ENCODE data around the gene SIGLEC12.

SIGLEC12 gene

DNA sequence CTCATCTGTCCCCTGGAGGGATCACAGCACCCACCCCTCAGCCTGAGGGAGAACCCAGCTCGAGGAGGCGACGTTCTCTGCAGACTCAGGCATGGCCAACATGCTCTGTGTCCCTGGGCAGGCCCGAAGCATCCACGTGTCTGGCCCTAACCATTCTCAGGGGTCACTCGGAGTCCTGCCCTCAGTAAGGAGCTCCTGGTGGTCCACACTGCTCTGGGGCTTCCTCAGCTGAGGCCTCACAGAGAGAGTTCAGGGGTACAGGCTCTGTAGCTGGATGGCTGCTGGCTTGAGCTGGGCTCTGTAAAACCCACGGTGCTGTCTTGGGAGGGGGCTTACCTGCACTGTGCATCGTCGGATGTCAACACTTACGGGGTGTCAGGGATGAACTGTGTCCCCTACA, 38.9 kb downstream of the SIGLEC12 start:
- no peak overlapping the region for H3K27ac ChIP-seq
- TF ChIP-seq, protein P1, sequence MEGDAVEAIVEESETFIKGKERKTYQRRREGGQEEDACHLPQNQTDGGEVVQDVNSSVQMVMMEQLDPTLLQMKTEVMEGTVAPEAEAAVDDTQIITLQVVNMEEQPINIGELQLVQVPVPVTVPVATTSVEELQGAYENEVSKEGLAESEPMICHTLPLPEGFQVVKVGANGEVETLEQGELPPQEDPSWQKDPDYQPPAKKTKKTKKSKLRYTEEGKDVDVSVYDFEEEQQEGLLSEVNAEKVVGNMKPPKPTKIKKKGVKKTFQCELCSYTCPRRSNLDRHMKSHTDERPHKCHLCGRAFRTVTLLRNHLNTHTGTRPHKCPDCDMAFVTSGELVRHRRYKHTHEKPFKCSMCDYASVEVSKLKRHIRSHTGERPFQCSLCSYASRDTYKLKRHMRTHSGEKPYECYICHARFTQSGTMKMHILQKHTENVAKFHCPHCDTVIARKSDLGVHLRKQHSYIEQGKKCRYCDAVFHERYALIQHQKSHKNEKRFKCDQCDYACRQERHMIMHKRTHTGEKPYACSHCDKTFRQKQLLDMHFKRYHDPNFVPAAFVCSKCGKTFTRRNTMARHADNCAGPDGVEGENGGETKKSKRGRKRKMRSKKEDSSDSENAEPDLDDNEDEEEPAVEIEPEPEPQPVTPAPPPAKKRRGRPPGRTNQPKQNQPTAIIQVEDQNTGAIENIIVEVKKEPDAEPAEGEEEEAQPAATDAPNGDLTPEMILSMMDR (conservative IDR thresholded peaks at IDR 0.05; ENCODE audit: low read depth), result no peak
- POLR2A ChIA-PET (ENCODE audit: low non-redundant PET), result no interaction called here
- no peak for DNase-seq (ENCODE audit: low spot score)
- CTCF ChIA-PET, result interaction anchor here (0.6 kb wide), 1 partner anchor 11 kb away, joined by 4 read pairs; no protein-coding TSS in a partner anchor

DNA sequence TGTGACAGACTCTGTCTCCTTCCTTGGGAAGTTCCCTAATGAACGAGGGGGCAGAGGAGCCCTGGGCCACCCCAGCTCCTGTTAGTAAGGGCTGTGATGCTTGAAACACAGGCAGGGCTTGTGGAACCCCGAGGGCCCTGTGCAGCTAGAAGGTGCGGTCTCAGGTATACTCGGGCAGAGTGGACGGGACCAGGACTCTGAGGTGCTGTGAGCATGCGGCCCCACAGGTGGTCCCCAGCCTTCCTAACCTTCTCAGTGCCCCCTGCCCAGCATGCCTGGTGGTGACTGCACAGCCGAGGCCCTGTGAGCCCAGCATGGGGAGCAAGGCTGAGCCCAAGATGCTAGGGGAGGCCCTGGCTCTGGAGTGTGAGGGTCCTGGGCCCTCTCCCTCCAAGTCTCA, 39.3 kb downstream of the SIGLEC12 start:
- TF ChIP-seq, protein P1 (conservative IDR thresholded peaks at IDR 0.05; ENCODE audit: low read depth), result no peak
- H3K27ac ChIP-seq, result no peak overlapping the region
- CTCF ChIA-PET, result interaction anchor here (0.6 kb wide), 1 partner anchor 11 kb away, joined by 4 read pairs; no protein-coding TSS in a partner anchor
- POLR2A ChIA-PET (ENCODE audit: low non-redundant PET), result no interaction called here
- no peak for DNase-seq (ENCODE audit: low spot score)

DNA sequence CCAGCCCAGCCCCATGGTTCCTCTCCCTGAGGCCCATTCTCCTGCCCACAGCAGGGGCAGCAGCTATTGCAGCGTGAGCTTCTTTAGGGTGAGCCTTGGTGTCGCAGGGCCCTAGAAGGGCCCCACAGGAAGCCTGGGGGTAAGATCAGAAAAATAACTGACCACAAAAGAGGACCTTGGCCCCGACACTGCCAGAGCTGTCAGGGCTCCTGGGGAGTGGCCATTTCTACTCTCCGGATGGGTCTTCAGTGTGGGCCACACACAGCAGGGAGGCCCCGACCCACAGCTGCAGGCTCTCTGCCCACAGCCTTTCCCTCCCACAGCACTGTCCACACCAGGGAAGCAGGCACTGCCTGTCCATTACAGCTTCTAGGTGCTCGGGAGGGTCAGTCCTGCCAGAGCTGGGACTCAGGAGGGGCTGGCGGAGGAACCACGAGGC, 39.9 kb downstream of the SIGLEC12 start:
- POLR2A ChIA-PET (ENCODE audit: low non-redundant PET), result no interaction called here
- CTCF ChIA-PET, result no interaction called here
- TF ChIP-seq, protein P1 (conservative IDR thresholded peaks at IDR 0.05; ENCODE audit: low read depth), result no peak
- no peak overlapping the region for H3K27ac ChIP-seq
- no peak for DNase-seq (ENCODE audit: low spot score)

DNA sequence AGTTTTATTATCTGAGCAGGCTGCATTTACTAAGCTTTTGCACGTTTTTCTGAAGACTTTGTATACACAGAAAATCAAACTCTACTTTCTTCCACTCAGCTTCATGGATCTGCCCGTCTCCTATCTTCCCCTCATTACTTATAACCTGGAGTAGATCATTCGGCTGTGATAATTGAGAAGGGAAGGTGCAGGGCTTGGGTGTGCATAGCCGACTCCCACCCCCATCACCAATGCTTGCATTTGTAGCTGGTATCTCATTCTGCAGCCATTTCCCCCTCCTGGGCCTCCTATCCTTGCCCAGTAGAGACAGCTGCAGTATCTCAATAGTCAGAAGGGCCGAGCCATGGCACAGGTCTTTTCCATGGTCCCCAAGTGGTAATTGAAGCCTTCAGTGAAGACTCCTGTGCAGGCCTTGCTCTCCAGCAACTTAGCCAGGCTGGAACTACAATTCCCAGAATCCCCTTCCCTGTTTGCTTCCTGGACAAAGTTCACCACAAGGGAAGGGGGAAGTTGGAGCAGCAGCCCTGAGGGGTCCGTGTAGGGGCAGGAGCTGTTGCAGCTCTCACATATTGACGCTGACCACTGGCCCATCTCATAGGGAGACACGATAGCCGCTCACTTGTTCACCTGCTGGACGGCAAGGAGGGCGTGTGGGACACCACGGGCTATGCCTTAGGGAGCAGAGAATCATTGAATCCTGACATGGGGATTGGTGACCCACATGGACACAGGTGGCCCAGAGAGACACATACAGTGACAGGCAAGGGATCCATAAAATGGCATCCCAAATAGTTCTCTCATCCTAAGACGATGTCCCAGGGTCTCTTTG, 41.2 kb downstream of the SIGLEC12 start:
- no peak for DNase-seq (ENCODE audit: low spot score)

DNA sequence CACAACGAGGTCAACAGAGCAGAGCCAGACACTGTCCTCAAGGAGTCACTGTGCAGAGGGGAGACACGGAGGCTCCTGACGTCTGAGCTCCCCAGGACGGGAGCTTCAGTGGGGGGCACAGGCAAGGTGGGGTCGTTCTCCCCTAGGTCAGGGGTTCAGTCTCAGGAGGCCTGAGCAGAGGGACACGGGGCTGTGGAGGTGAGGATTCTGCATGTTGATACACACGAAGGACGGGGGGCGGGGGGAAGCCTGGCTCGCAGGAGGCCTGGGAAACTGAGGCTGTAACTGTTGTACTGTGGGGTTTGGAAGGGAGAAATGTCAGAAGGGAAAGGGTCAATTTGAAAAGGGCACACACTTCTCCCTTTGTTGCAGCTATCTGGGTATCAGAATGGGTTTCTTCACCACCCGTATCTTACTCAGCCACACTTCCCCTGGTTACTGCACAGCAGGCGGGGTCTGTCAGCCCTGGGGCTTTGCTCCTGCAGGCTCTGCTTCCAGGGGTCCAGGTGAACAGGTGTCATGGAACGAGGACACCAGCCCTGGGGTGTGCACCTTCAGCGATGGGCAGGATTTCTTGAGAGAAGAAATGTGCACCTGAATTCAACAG, 42.6 kb downstream of the SIGLEC12 start:
- no peak overlapping the region for H3K27ac ChIP-seq
- POLR2A ChIA-PET (ENCODE audit: low non-redundant PET), result no interaction called here
- CTCF ChIA-PET, result no interaction called here
- no peak for DNase-seq (ENCODE audit: low spot score)
- TF ChIP-seq, protein P1 (conservative IDR thresholded peaks at IDR 0.05; ENCODE audit: low read depth), result no peak

More for the DNA sequence above, 41.2 kb downstream of the SIGLEC12 start:
- no peak overlapping the region for H3K27ac ChIP-seq
- CTCF ChIA-PET, result interaction anchor here (0.5 kb wide), 1 partner anchor 24 kb away, joined by 4 read pairs; no protein-coding TSS in a partner anchor
- TF ChIP-seq, protein P1 (conservative IDR thresholded peaks at IDR 0.05; ENCODE audit: low read depth), result no peak
- POLR2A ChIA-PET (ENCODE audit: low non-redundant PET), result interaction anchor here (0.6 kb wide), 1 partner anchor 517 kb away, joined by 3 read pairs; no protein-coding TSS in a partner anchor

DNA sequence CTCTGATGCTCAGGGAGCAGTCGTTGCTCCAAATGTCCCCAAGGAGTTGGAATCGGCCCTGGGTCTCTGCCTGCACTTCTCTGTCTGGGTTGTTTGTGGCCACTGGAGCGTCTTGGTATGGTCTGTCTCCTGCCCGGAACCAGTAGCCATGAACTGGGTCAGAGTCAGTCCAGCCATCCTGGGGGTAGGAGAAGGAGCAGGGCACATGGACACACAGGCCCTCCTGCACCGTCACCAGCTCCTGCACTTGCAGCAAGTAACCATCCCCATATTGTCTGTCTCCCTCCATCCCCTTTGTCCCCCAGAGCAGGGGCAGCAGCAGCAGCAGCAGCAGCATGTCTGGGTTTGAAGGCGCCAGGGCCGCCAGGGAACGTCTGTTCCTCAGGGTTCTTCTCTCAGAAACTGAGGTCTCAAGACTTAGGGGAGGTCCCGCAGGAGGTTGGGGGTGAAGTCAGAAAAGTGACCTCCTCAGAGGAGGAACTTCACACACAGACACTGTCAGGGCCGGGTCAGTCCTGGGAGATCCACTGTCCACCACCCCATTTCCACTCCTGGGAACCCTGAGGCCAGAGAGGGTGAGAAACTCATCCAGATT, 43.5 kb downstream of the SIGLEC12 start, which contains the start of gene SIGLEC8:
Gene SIGLEC8, minus strand, starts transcription at position 404 of the 595 bp plus-strand sequence. Its CDS starts 67 bp downstream, at position 337.
- DNase-seq (ENCODE audit: low spot score), result no peak
- POLR2A ChIA-PET (ENCODE audit: low non-redundant PET), result no interaction called here
- CTCF ChIA-PET, result no interaction called here
- H3K27ac ChIP-seq, result no peak within 1 kb of the TSS
- TF ChIP-seq, protein P1 (conservative IDR thresholded peaks at IDR 0.05; ENCODE audit: low read depth), result no peak
